Globus pallidus (tissue), 1 donor: ENCODE results near the gene CMSS1.

ENCODE experiments used
- DNase-seq: peaks from one replicate; pipeline ENCODE4 v3.0.0-alpha.2; 2015; ENCODE audit warnings: low spot score

The CMSS1 gene

DNA sequence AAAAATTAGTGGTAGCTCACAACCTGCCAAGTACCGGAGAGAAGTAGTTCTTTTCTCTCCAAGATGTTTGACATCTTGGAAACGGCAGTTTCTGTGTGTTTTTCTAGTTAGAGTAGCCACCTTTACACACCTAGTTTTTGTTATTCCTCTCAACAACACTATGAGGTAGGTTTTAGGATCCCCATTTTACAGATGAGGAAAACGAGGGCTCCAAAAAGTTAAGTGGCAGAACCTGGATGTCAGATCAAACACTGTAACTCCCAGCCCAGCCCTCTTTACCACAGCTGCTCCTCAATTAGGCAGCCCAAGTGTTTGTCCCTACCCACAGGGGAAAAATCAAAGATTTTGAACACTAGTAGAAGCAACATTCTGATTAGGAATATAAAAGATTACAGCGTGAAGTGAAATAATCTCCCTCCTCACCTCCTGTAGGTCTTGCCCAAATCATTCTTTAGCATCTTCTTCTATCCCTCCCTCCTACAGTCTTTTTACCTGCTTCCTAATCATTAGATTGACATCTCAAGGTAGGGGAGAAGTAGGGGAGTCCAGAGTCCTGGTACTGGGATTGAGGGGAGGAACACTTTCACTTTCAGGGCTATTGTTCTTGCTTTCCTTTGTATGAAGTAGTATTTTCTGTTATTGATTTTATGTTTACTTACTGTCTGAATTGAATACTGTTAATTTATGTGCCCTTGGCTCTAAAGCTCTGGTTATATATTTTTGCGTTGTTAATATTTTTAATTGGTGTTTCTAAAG is 142.6 kb downstream of the CMSS1 start:
- DNase-seq: no peak

DNA sequence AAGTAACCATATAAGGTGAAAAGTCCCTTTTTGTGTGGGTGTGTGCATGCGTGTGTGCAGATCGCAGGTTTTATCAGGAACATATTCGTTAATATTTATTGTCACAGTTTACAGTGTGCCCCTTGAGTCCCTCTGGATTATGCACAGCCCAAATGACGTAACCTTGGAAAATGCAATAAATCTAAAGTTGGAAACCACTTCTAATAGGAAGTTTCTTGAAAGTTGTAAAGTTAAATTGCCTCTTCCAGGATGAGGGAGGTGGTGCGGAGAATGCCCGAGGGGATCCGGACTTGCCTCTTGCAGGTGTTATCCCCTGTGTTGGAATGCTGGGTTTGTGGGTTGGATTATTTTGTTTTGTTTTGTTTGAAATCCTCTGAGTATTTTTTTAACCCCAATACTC is 143.3 kb downstream of the CMSS1 start:
- DNase-seq: no peak

DNA sequence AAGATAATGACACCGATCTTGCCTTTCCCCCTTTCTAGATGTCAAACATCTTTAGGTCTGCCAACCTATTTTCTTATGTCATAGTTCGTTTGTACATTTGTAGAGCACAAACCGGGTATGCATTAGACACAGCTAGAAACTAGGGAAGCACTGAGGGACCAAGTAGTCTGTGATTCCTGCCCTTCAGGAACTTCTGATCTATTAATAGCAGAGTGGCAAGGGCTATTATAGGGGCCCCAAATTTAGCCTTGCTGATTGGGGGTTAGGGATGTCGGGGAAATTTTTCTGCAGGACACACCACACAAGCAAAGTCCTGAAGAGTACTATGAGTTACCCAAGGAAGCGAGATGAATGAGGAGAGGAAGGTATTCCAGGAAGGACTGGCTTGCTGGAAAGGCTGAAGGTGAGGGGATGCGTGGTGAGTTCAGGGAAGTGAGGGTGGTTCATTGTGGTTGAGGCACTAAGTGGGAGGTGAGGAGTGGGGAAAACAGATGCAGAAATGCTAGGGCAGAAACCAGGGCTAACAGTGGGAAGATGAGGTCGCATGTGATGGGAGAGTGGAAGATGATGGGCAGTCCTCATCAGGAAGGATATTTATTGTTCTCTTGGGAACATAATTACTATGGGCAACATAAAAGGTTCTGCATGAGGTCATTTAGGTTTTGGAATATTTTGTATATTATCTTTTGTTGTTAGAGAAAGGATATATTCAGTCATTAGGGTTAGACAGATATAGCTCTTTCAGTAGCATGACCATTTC is 144.3 kb downstream of the CMSS1 start:
- DNase-seq: no peak

DNA sequence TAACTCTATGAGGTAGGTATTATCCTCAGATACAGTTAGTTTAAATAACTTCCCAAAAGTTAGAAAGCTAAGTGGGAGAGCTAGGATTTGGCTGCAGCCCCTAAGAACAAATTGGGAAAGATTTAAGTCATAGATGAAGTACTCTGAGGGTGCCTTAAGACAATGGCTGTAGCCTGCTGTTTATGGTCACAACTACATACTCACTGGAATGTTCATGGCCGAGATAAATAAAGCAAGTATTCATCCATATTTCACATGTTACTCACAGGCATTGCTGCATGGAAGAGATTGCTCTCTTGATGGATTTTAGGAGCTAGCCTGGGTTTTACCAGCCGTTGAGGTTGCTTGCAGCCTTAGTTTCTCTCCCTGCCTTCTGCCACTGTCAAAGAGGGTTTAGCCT is 145.0 kb downstream of the CMSS1 start:
- no peak for DNase-seq

DNA sequence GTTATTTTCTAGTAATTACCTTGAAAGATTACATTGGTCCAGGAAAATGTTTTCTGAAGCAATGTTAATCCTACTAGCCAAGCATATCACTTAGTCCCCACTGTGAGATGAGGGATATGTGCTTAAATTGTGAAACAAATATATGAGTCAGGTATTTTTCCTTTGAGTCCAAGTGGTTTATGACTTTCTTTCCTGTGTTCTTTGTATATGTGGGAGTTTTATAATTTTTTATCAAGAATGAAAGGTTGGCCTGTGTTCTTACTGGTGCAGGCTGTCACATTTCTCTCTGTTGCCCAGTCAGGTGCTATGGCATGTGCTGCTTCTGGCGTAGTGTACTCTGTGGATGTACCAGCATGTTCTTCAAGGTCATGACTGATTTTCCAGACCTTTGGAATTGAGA is 147.4 kb downstream of the CMSS1 start:
- DNase-seq: no peak

DNA sequence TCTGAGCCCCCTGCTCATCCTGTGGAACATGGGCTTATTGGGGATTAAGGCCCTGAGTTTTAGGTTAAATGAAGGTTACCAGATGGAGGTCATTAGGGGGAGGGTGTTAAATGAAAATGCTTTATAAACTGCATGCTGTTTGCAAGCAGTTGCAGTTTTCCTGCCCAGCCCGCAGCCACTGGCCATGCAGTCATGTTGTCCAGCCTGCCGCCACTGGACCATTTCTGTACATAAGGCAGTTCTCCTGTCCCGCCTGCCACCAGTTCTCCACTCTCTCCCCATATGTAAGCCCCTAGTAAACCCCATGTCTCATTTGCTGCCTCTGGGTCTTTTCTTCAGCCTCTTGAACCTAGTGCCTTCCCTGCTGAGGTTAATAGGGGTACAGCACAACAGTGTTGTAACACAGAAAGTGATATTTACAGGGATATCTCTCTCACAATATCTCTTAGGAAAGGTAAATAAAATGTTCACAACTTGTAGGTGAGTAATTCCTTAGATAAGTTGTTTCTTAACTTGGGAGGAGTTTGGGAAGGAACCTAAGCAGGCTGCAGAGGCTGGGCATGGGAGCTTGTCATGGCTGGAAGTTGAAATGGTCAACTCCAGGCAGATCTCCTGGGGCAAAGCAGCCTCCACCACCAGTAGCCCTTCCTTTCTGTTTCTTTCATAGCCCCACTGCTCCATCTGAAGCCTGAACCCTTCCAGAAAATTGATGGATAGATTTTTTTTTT is 148.2 kb downstream of the CMSS1 start:
- no peak for DNase-seq

DNA sequence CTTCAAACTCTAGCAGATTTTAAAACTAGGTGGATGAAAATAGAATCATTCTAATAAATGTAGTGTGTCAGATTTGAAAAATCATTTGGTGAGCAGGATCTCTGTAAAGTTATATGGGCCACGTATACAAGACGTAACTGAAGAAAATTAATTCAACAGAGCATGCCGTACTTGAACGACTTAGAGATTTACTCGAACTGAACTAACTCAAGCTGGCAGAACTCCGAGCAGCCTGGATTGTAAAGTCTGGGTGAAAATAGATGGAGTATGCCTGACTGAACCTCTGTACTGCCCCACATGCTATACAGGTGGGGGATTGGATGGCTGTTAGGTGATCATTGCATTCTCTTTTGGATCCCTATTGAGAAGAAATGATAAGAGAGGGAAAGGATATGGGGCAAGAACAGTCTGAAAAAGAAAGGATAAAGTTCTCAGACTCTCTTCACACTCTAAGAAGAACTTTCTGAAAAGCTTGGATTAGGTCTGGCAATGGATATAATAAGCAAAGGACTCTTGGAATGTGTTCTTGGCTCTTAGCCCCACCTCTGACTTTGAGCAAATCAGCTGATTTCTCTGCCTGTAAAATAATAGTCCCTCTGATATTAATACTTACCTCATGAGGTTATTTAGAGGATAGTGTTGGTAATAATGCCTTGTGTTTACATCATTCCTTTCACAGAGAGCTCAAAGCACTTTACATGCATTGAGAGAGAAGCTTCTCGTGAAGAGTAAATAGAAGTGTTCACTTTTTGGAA is 149.2 kb downstream of the CMSS1 start:
- no peak for DNase-seq

DNA sequence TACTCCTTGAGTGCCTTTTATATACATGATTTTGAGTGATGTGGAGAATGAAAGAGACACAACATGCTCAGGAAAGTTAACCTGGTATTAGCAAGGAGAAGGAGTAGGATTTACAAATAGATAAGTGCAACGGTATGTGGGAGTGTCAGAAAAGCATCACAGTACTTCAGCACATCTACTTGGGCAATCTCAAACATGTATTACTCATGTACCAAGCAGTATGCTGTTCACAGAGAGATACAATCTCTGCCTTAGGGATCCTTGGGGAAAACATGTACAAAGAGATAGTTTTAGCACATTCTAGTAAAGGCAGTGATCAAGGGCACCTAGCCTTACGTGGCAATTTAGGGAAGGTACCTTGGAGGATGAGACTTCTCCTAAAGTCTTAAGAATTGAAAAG is 150.1 kb downstream of the CMSS1 start:
- DNase-seq: no peak

DNA sequence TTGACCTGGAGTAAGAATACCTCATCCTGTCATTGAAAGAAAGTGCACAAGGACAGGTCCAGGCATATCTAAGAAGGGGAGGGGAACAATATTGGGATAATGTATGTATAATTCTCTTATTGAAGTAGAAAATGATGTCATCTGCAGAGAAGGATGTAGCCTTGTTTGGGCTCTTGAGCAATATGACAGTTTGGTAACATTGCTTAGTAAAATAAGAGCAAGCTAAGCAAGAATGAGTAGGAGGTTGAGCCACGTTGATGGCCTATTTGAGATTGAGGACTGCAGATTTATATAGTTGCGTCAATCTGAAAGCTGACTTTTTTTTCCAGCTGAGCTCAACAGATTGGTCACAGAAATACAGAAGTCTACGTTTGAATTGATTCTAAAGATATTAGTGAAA is 151.5 kb downstream of the CMSS1 start:
- DNase-seq: no peak

DNA sequence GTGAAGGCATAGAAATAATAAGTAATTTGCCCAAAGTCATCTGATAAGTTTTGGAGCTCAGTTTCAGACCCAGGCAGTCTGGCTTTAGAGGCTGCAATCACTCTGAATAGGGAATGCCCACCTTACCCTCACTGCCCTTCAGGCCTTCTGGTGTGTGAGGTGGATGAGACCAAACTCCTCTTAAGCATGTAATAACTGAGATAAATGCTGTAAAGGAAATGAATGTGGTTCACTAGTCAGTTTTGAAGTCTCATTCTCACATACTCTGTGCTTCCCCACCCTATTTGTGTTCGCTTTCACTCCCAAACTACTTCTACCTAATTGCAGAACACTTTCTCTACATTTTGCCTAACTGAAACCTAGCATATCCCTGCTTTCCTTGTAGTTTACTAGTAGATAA is 152.5 kb downstream of the CMSS1 start:
- no peak for DNase-seq

DNA sequence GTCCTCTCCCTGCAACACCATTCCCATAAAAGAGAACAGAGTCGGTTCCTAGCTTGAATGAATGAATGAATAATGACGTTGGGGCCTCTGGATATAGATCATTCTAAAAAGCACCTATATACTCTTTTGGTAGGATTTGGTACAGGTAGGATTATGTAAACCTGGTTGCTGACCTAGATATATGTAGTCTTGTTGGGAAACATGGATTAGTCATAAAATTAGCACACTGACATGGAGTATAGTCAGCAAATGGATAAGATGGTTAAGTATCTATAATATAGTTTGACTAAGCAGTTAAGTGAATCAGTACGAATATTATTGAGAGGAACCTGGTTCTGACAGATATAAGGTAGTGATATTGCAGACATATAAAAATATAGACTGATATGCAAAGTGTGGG is 154.1 kb downstream of the CMSS1 start:
- no peak for DNase-seq

DNA sequence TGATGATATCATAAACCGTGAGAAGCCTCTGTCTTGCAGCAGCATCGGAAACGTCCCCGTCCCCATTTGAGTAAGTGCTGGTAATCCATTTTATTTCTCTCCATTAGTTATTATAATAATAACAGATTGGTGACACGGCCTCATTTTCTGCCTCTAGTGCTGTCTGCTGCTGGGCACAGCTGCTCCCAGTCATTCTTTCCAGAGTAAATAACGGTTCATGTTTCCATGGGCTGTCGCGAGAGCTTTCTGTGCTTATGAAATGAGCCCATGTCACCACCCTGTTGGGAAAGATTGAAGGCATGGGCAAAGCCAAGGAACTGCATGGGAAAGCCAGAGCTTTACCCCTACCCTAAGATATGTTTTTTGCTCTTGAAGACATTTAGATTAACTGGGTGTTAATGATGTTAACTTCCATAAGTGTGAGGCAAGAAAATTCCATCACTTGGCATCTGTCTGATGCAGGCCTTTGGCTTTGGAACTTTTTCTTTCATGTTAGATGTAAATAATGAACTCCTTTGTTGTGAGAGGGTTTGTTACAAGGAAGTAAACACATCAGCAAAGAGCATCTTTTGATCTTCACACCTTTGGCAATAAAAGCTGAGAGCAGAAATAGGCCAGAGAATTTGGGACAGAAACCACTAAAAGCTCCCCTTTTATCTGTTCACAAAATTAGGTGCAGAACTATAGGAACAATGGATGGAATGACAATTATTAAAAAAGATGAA is 154.9 kb downstream of the CMSS1 start:
- DNase-seq: no peak

DNA sequence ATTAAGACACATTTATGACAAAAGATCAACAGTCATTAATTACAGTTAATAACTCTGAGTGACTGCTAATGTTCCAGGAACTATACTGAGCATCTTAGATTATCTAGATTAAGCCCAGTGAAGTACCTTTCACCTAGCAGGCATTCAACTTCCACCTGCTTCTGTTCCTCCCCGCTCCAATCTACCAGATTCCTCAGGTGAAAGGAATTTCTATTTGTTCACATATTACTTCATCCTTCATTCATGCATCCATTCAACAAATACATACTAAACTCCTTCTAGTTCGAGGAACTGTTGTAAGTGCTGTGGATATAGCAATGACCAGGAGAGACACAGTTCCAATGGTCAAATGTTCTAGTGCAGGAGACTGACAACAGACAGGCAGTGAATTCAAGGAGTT is 157.3 kb downstream of the CMSS1 start:
- DNase-seq: no peak

DNA sequence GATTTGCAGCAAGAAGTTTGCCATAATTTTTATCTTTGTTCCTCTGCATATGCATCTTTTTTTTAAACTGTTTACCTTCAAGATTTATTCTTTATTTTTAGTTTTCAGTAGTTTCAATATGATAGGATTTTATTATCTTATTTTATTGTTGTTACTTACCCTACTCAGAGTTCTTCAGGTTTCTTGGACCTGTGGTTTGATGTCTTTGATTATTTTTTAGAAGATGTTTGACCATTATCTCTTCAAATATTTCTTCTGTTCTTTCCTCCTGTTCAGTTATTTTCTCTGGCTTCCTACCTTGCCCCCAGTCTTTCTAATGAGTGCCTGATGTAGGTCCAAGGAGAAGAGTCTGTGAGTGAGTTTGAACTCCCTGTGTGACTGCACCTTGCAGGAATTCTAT is 158.9 kb downstream of the CMSS1 start:
- DNase-seq: no peak

DNA sequence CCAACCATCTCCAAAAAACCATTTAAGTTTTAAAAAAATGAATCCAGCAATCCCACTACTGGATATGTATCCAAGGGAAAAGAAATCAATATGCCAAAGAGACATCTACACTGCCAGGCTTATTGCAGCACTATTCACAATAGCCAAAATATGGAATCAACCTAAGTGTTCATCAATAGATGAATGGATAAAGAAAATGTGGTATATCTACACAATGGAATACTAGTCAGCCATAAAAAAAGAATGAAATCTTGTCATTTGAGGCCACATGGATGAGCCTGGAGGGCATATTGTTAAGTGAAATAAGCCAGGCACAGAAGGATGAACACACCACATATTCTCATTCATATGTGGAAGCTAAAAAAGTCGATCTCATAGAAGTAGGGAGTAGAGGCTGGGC is 160.6 kb downstream of the CMSS1 start:
- DNase-seq: no peak

DNA sequence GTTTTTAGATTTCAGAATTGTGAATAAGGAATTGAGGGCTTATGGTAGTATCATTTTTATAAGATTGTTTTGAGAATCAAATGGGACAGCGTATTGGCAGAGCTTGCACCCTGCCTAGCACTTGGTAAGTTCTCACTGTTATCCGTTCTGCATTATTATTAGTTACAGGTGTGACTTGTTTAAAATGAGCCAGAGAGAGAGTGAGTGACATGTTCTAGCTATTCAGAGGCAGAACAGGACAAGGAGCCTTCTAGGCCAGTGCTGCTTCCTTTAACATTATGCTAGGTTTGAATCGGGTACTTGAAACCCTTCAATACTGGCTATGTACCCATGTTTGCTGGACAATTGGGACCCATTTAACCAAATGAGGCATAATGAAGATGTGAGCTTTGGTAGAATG is 162.9 kb downstream of the CMSS1 start:
- no peak for DNase-seq

DNA sequence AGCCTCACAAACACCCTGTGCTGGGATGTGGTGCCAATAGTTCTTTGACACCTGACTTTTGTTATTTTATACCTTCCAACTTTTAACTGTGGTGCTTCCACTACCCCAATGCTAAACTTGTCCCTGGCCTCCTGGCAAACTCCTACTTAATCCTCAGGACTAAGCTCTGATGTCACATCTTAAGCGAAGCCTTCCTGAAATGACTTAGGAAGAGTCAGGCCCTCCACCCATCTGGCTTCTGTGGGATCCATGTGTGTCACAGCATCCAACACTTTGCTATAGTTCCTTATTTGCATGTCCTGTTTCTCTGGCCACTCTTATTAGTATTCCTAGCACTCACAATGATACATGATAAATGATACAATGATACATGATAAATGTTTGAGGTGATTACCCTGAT is 163.5 kb downstream of the CMSS1 start:
- no peak for DNase-seq

DNA sequence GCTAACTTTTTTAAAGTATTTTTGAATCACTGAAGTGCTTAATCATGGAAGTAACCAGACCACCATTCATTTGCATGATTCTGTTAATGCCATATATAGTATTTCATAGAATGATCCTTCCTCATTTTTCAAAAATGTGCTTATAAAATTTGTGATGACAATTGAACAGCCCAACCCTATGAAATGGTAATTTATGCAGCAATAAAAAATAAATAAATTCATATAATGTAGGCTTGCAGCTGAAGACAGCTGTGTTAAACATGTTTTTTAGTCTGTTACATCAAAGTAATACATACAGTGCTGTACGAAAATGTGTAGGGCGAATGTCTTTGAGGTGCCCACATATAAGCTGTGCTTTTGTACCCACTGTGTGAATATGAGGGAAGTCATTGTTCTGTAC is 165.0 kb downstream of the CMSS1 start:
- no peak for DNase-seq

DNA sequence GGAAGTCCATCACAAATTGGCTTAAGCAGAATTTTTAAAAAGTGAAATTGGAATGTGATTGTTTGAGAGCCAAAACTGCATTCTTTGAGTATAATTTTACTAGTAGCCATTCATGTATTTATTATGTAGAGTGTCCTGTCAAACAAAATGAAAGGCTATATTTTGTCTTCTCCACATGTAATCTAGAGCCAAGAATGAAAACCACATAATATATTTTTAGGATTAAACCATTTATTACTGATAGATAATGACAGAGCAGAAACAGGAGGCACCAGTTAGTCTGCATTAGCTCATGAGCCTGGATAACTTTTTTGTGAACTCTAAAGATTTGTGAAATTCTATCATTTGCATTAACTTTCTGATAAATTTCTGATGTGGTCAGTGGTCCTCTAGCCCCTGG is 166.5 kb downstream of the CMSS1 start:
- DNase-seq: no peak

DNA sequence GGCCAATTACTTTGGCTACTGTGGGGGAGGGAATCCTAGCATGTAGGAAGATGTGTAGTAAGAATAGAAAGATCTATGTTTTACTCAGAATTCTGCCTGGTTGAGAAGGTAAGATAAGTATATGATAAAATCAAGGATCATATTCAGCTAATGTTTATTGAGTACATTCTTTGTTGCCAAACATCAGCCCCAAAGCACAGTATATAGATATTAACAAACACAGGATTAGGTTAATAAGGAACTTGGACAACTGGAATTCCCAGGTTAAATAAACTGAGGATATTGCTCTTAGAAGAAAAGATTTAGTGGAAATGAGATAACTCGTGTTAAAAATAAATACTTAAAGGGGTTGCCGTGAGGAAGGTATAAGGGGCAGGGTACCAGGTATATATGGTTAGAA is 167.0 kb downstream of the CMSS1 start:
- DNase-seq: no peak

DNA sequence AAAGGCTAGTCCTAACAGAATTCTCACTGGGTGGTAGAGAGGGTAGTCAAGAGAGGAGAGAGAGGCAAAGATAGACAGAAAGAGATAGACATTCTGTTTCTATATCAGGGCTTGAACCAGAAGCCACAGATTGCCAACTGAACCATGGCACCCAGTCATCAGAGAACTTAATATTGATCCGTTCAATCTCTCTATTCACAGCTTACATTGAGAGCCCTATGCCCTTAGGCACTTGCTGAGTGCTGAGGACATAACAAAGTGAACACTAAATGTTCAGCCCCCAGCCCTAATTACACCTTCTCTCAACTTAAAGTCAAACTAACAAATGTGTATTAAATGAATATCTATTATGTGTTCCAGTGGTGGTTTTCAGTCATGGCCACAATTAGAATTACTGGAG is 172.5 kb downstream of the CMSS1 start:
- no peak for DNase-seq

DNA sequence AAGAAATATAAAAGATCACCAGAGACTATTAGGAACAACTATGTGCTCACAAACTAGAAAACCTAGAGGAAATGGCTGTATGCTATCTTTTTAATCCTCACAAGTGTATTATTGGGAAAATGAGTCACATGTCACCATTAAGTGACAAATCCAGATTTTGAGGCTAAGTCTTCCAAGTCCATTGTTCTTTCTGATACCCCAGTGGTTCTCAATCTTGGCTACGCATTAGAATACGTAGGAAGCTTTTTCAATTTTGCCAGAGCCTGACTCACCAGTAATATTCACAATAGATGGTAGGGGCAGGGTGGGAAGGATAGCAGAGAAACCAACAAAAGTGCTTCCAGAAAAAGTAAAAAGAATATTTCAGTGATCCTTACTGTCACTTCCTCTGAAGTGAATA is 179.6 kb downstream of the CMSS1 start:
- no peak for DNase-seq
